HCT116 (cell line): Measurements from ENCODE around the gene TBX4.

Experiments
- ATF3 ChIP-seq: IDR thresholded peaks from 2 replicates; pipeline ENCODE4 v1.6.1; 2012
- CEBPB ChIP-seq: IDR thresholded peaks from 2 replicates; pipeline ENCODE4 v1.6.1; 2012; ENCODE audit warnings: low read depth
- EZH2 ChIP-seq: fragments of 200-600 bp; sonication (generic); IDR thresholded peaks from 2 replicates; pipeline ENCODE4 v1.6.1; 2017; ENCODE audit warnings: antibody characterized with exemption, mixed run types
- EZH2phosphoT487 ChIP-seq: fragments of 200-600 bp; IDR thresholded peaks from 2 replicates; pipeline ENCODE4 v1.6.1; 2018; ENCODE audit warnings: antibody characterized with exemption, borderline replicate concordance
- JUND ChIP-seq: IDR thresholded peaks from 2 replicates; pipeline ENCODE4 v1.6.1; 2012
- MAX ChIP-seq: IDR thresholded peaks from 2 replicates; pipeline ENCODE4 v1.6.1; 2012
- POLR2A ChIP-seq: IDR thresholded peaks from 2 replicates; pipeline ENCODE4 v1.7.0; 2011; ENCODE audit warnings: borderline replicate concordance; ENCODE audit not compliant: insufficient read depth, insufficient read length; ENCODE audit errors: extremely low read depth
- POLR2AphosphoS5 ChIP-seq: IDR thresholded peaks from 2 replicates; pipeline ENCODE4 v1.6.1; 2011; ENCODE audit warnings: mild to moderate bottlenecking, low read depth, low read length, moderate library complexity
- REST ChIP-seq: IDR thresholded peaks from 2 replicates; pipeline ENCODE4 v1.6.1; 2012; ENCODE audit warnings: low read depth
- SIN3A ChIP-seq: IDR thresholded peaks from 2 replicates; pipeline ENCODE4 v1.6.1; 2012; ENCODE audit warnings: low read depth
- SP1 ChIP-seq: IDR thresholded peaks from 2 replicates; pipeline ENCODE4 v1.6.1; 2012; ENCODE audit warnings: low read depth
- TCF7L2 ChIP-seq: IDR thresholded peaks from 2 replicates; pipeline ENCODE4 v1.7.0; 2011; ENCODE audit warnings: borderline replicate concordance, inconsistent platforms; ENCODE audit not compliant: insufficient read depth, insufficient read length; ENCODE audit errors: extremely low read depth
- YY1 ChIP-seq: IDR thresholded peaks from 2 replicates; pipeline ENCODE4 v1.6.1; 2011; ENCODE audit warnings: low read length, low read depth, moderate library complexity, mild to moderate bottlenecking; ENCODE audit not compliant: insufficient replicate concordance; ENCODE audit errors: extremely low read depth
- TF ChIP-seq, protein P1 (sequence below), 3 experiments: fragments of 200-600 bp in 1 of 3; sonication (generic) in 1 of 3; IDR thresholded peaks in 2 of 3; conservative IDR thresholded peaks in 1 of 3; 2 replicates each; pipeline ENCODE4 v1.5.1; 2012 to 2017; ENCODE audit warnings: low read depth in 2 of 3, low read length in 2 of 3, antibody characterized with exemption in 1 of 3, borderline replicate concordance in 1 of 3, control low read depth in 1 of 3, mild to moderate bottlenecking in 1 of 3, mixed read lengths in 1 of 3, mixed run types in 1 of 3, moderate library complexity in 1 of 3; ENCODE audit not compliant: insufficient read depth in 1 of 3

DNA sequence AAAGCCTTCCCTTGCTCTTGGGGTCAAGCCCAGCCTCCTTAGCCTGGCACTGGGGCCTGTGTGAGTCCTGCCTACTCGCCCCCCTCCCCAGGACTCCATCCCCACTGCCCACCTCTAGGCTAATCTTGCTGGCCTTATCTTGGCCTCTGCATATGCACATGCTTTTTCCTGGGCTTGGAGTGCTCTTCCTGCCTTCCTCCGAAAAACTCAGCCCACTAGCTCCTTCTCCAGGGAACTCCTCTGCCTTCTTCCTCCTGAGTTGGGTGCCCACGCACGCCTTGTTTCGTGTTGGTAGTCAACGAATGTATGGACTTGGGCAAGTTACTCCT is 36.0 kb upstream of the TBX4 start:
- TF ChIP-seq POLR2AphosphoS5, result no peak
- TF ChIP-seq, protein P1, sequence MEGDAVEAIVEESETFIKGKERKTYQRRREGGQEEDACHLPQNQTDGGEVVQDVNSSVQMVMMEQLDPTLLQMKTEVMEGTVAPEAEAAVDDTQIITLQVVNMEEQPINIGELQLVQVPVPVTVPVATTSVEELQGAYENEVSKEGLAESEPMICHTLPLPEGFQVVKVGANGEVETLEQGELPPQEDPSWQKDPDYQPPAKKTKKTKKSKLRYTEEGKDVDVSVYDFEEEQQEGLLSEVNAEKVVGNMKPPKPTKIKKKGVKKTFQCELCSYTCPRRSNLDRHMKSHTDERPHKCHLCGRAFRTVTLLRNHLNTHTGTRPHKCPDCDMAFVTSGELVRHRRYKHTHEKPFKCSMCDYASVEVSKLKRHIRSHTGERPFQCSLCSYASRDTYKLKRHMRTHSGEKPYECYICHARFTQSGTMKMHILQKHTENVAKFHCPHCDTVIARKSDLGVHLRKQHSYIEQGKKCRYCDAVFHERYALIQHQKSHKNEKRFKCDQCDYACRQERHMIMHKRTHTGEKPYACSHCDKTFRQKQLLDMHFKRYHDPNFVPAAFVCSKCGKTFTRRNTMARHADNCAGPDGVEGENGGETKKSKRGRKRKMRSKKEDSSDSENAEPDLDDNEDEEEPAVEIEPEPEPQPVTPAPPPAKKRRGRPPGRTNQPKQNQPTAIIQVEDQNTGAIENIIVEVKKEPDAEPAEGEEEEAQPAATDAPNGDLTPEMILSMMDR (IDR thresholded peaks at IDR 0.05 in 2 of 3, conservative IDR thresholded peaks at IDR 0.05 in 1 of 3; ENCODE audit: borderline replicate concordance in 1 of 3, insufficient read depth in 1 of 3, low read depth in 2 of 3, low read length in 2 of 3), result no peak
- no peak for TF ChIP-seq CEBPB
- no peak for TF ChIP-seq REST
- no peak for TF ChIP-seq MAX
- no peak for TF ChIP-seq TCF7L2
- no peak for TF ChIP-seq EZH2
- TF ChIP-seq POLR2A, result no peak
- no peak for TF ChIP-seq YY1
- no peak for TF ChIP-seq SIN3A
- no peak for TF ChIP-seq ATF3
- TF ChIP-seq SP1, result no peak
- TF ChIP-seq JUND, result no peak
- TF ChIP-seq EZH2phosphoT487, result no peak
